22Rv1 (cell line): ENCODE measurements around the gene RNF167.

Experiments used
- H3K27ac ChIP-seq: fragments of 450-650 bp; 2 replicates; pipeline ENCODE4 v1.5.1; 2017
- CTCF ChIP-seq: fragments of 450-650 bp; IDR thresholded peaks from 2 replicates; pipeline ENCODE4 v1.5.1; 2017; ENCODE audit warnings: mild to moderate bottlenecking
- ZFX ChIP-seq: fragments of 450-650 bp; IDR thresholded peaks from 2 replicates; pipeline ENCODE4 v1.6.1; 2017; ENCODE audit warnings: antibody characterized with exemption, borderline replicate concordance

Gene RNF167

GRCh38 chr17:4928881-4929280 is 11.2 kb upstream of the RNF167 start:
- H3K27ac ChIP-seq: no peak overlapping the region
- TF ChIP-seq CTCF (no peak), ZFX (no peak)

- no peak within 1 kb of the TSS for H3K27ac ChIP-seq
- TF ChIP-seq ZFX (no peak), CTCF (no peak)
Observed at GRCh38 chr17:4931963-4932362, 8.1 kb upstream of the RNF167 start, which contains the start of gene GP1BA. Gene GP1BA (plus strand): TSS chr17:4932277. CDS start chr17:4932605, 328 bp downstream.

DNA sequence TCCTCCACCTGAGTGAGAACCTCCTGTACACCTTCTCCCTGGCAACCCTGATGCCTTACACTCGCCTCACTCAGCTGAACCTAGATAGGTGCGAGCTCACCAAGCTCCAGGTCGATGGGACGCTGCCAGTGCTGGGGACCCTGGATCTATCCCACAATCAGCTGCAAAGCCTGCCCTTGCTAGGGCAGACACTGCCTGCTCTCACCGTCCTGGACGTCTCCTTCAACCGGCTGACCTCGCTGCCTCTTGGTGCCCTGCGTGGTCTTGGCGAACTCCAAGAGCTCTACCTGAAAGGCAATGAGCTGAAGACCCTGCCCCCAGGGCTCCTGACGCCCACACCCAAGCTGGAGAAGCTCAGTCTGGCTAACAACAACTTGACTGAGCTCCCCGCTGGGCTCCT is 7.3 kb upstream of the RNF167 start:
- H3K27ac ChIP-seq: no peak overlapping the region
- no peak for TF ChIP-seq ZFX
- no peak for TF ChIP-seq CTCF

DNA sequence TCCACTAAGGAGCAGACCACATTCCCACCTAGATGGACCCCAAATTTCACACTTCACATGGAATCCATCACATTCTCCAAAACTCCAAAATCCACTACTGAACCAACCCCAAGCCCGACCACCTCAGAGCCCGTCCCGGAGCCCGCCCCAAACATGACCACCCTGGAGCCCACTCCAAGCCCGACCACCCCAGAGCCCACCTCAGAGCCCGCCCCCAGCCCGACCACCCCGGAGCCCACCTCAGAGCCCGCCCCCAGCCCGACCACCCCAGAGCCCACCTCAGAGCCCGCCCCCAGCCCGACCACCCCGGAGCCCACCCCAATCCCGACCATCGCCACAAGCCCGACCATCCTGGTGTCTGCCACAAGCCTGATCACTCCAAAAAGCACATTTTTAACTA is 6.4 kb upstream of the RNF167 start:
- TF ChIP-seq CTCF: no peak
- no peak for TF ChIP-seq ZFX
- no peak overlapping the region for H3K27ac ChIP-seq

DNA sequence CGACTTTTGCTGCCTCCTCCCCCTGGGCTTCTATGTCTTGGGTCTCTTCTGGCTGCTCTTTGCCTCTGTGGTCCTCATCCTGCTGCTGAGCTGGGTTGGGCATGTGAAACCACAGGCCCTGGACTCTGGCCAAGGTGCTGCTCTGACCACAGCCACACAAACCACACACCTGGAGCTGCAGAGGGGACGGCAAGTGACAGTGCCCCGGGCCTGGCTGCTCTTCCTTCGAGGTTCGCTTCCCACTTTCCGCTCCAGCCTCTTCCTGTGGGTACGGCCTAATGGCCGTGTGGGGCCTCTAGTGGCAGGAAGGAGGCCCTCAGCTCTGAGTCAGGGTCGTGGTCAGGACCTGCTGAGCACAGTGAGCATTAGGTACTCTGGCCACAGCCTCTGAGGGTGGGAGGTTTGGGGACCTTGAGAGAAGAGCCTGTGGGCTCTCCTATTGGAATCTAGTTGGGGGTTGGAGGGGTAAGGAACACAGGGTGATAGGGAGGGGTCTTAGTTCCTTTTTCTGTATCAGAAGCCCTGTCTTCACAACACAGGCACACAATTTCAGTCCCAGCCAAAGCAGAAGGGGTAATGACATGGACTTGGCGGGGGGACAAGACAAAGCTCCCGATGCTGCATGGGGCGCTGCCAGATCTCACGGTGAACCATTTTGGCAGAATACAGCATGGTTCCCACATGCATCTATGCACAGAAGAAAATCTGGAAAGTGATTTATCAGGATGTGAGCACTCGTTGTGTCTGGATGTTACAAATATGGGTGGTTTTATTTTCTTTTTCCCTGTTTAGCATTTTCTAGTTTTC is 5.7 kb upstream of the RNF167 start:
- no peak overlapping the region for H3K27ac ChIP-seq

GRCh38 chr17:4935650-4936049 is 4.4 kb upstream of the RNF167 start:
- no peak overlapping the region for H3K27ac ChIP-seq
- TF ChIP-seq ZFX (no peak), CTCF (no peak)

More for the DNA sequence above, 5.7 kb upstream of the RNF167 start:
- TF ChIP-seq ZFX: no peak
- TF ChIP-seq CTCF: peak; percentile 17; the same call in 1 of the 2 replicates

DNA sequence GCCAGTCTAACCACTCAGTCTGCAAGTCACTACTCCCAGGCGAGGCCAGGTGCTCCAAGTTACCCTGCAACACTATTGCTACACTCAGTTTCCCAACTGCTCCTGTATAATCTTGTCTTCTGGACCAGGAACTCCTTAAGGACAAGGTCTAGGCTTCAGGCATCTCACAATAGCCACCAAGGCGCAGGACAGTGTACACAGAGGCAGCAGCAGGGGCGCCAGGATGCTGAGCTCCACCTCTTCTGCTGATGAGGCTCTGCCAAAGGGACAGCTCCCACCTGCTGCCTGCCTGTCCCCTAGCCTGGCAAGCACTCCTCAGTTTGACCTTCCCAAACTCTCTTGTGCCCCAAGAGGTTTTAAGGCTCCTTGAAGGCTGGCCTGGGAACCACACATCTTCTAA is 3.6 kb upstream of the RNF167 start:
- H3K27ac ChIP-seq: no peak overlapping the region
- no peak for TF ChIP-seq CTCF
- no peak for TF ChIP-seq ZFX
